PC-3 (cell line): Measurements from ENCODE around the gene ULBP2. TPM values are rescaled to one million over a fixed set of nuclear protein-coding genes. Genes with fewer than 3 reads are reported as not detected.

Experiments
- ATAC-seq: fragments of 200-7000 bp; cut with Tn5 transposase; 2 replicates; pipeline ENCODE4 v1.9.1; 2020; ENCODE audit warnings: mild to moderate bottlenecking, moderate library complexity
- BruUV-seq: library from RNA; stranded (reverse); fragments of 400-500 nt; replicated peaks from 2 replicates; lab custom pipeline; 2021; lab: Mats Ljungman, UMichigan
- CTCF ChIA-PET: fragments of 300-600 bp; sonication (Branson Sonifier 250); formaldehyde crosslinking; loops from one replicate; lab custom pipeline; 2022; ENCODE audit warnings: antibody characterized with exemption; lab: Charles Lee
- POLR2A ChIA-PET: fragments of 300-600 bp; sonication (Branson Sonifier 250); formaldehyde crosslinking; loops from one replicate; lab custom pipeline; 2022; ENCODE audit warnings: antibody characterized with exemption; ENCODE audit not compliant: unreplicated experiment; lab: Charles Lee
- DNase-seq: peaks from one replicate; pipeline ENCODE4 v3.0.0-alpha.2; 2015
- H2AFZ ChIP-seq: fragments of 300-600 bp; sonication (generic); 2 replicates; pipeline ENCODE4 v1.6.0; 2016; ENCODE audit warnings: antibody characterized with exemption, low read length
- H3F3A ChIP-seq: fragments of 300-600 bp; sonication (generic); one replicate; pipeline ENCODE4 v1.6.0; 2017; ENCODE audit warnings: antibody characterized with exemption, low read length, control low read depth, mild to moderate bottlenecking; ENCODE audit not compliant: unreplicated experiment
- H3K27ac ChIP-seq: fragments of 300-600 bp; sonication (generic); 2 replicates; pipeline ENCODE4 v1.5.1; 2016; ENCODE audit warnings: mild to moderate bottlenecking, low read length
- H3K27me3 ChIP-seq: fragments of 300-600 bp; sonication (generic); 2 replicates; pipeline ENCODE4 v1.6.1; 2016; ENCODE audit warnings: low read length, mixed read lengths
- H3K36me3 ChIP-seq: fragments of 300-600 bp; sonication (generic); 2 replicates; pipeline ENCODE4 v1.6.1; 2016; ENCODE audit warnings: low read depth, mixed run types, low read length, mixed read lengths
- H3K4me1 ChIP-seq: fragments of 300-600 bp; sonication (generic); 2 replicates; pipeline ENCODE4 v1.5.1; 2016; ENCODE audit warnings: low read length; ENCODE audit not compliant: insufficient read depth
- H3K4me2 ChIP-seq: fragments of 300-600 bp; sonication (generic); 2 replicates; pipeline ENCODE4 v1.6.0; 2016; ENCODE audit warnings: low read length
- H3K4me3 ChIP-seq: fragments of 300-600 bp; sonication (generic); 2 replicates; pipeline ENCODE4 v1.5.1; 2016; ENCODE audit warnings: mild to moderate bottlenecking, low read length, mixed read lengths
- H3K79me2 ChIP-seq: fragments of 300-600 bp; sonication (generic); 2 replicates; pipeline ENCODE4 v1.6.1; 2017; ENCODE audit warnings: low read length, mixed read lengths
- H3K9ac ChIP-seq: fragments of 300-600 bp; sonication (generic); 2 replicates; pipeline ENCODE4 v1.6.0; 2016; ENCODE audit warnings: mild to moderate bottlenecking, low read length
- H3K9me2 ChIP-seq: fragments of 300-600 bp; sonication (generic); replicated peaks from 2 replicates; pipeline ENCODE4 v1.6.1; 2016; ENCODE audit warnings: mixed run types, low read length, mixed read lengths
- H3K9me3 ChIP-seq: fragments of 300-600 bp; sonication (generic); 2 replicates; pipeline ENCODE4 v1.6.1; 2016; ENCODE audit warnings: low read length, mixed read lengths
- H4K20me1 ChIP-seq: fragments of 300-600 bp; sonication (generic); 2 replicates; pipeline ENCODE4 v1.6.1; 2016; ENCODE audit warnings: low read length, mixed read lengths
- EZH2 ChIP-seq: fragments of 300-600 bp; sonication (generic); IDR thresholded peaks from one replicate; pipeline ENCODE4 v1.6.1; 2017; ENCODE audit warnings: antibody characterized with exemption, mild to moderate bottlenecking, low read length; ENCODE audit not compliant: unreplicated experiment
- EZH2phosphoT487 ChIP-seq: fragments of 300-600 bp; sonication (generic); IDR thresholded peaks from 2 replicates; pipeline ENCODE4 v1.6.1; 2018; ENCODE audit warnings: mild to moderate bottlenecking, antibody characterized with exemption, low read length, borderline replicate concordance
- intact Hi-C: fragments of 100-400 bp; cut with micrococcal nuclease; formaldehyde crosslinking; loops from 2 replicates; pipeline ENCODE4 v1.9.0; 2023
- total RNA-seq: library from RNA; depleted of rRNA; stranded (reverse); fragments of >200 nt; gene quantifications from 2 replicates; pipeline ENCODE4 v1.2.3, GENCODE V29; 2014
- TF ChIP-seq, protein P1 (sequence below): fragments of 300-600 bp; sonication (generic); conservative IDR thresholded peaks from 2 replicates; pipeline ENCODE4 v1.5.1; 2017; ENCODE audit warnings: antibody characterized with exemption, low read depth, mild to moderate bottlenecking, low read length

The ULBP2 gene
- total RNA-seq, 1 experiment from 2014 or later, result 8.1 TPM

DNA sequence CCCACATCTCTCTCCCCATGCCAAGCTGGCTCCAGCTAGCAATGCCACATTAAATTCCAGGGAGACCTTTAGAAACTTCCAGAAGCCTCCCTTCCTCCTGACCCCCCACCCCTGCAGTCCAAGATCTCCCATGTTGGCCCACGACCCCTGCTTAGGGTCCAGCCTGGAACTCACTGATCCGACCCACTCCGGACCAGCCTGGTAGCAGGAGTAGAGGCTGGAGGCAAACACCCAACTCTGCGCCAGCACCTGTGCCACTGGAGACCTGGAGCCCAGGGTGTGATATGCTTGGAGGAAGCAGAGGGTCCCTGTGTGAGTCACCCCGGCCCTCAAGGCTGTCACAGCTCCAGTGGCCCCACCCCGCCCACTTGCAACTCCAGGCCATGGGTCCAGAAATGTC, 18.7 kb downstream of the ULBP2 start:
- H2AFZ ChIP-seq, result no peak overlapping the region
- DNase-seq (no peak), ATAC-seq (no peak)
- no peaks in the 10 kb centered on the region for H3K36me3 ChIP-seq
- no peak overlapping the region for H3K9ac ChIP-seq
- H3K27me3 ChIP-seq, result no peaks in the 10 kb centered on the region
- no TSS peak for BruUV-seq
- no peaks in the 10 kb centered on the region for H3K9me2 ChIP-seq
- no peaks in the 10 kb centered on the region for H4K20me1 ChIP-seq
- peaks cover 7% of the 10 kb centered on the region for H3K4me1 ChIP-seq
- H3F3A ChIP-seq, result no peaks in the 10 kb centered on the region
- no peak overlapping the region for H3K4me2 ChIP-seq
- no peaks in the 10 kb centered on the region for H3K9me3 ChIP-seq
- no peak overlapping the region for H3K27ac ChIP-seq
- CTCF ChIA-PET, result no interaction called here
- POLR2A ChIA-PET, result no interaction called here
- TF ChIP-seq EZH2, result no peak
- TF ChIP-seq, protein P1, sequence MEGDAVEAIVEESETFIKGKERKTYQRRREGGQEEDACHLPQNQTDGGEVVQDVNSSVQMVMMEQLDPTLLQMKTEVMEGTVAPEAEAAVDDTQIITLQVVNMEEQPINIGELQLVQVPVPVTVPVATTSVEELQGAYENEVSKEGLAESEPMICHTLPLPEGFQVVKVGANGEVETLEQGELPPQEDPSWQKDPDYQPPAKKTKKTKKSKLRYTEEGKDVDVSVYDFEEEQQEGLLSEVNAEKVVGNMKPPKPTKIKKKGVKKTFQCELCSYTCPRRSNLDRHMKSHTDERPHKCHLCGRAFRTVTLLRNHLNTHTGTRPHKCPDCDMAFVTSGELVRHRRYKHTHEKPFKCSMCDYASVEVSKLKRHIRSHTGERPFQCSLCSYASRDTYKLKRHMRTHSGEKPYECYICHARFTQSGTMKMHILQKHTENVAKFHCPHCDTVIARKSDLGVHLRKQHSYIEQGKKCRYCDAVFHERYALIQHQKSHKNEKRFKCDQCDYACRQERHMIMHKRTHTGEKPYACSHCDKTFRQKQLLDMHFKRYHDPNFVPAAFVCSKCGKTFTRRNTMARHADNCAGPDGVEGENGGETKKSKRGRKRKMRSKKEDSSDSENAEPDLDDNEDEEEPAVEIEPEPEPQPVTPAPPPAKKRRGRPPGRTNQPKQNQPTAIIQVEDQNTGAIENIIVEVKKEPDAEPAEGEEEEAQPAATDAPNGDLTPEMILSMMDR, result no peak
- no peak for TF ChIP-seq EZH2phosphoT487
- H3K79me2 ChIP-seq, result no peaks in the 10 kb centered on the region
- intact Hi-C loops, result no loop called here
- H3K4me3 ChIP-seq, result no peak overlapping the region

DNA sequence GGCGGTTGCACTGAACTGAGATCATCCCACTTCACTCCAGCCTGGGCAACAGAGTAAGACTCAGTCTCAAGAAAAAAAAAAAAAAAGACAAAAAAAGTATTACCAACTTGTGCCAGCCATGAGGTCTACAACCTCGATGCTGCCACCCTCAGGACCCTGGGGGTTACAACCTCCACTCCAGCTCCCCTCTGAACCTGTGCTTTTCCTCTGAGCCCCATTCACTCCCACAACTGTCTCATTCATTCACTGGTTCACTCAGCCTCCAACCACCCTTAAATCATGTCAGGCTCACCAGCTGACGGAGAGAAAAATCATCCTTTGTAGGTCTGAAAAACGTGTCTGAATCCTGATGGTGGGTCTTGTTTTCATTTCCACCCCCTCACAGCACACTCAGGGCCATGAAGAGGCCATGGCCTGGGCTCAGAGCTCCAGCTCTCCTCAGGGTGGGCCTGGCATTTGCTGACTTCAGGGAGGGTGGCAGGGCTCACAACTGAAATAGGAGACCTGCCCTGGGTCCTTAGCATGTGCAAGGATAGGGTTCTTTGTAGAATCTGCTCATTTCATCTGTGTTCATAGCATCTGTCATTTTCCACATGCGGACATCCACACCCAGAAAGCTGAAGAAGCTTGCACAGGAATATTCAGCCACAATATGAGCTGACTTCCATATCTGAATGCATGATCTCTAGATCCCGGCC, 20.1 kb downstream of the ULBP2 start:
- DNase-seq, result peak; percentile 25
- H2AFZ ChIP-seq, result no peak overlapping the region

More for the DNA sequence above, 20.1 kb downstream of the ULBP2 start:
- Histone ChIP-seq H3K9ac (no peak overlapping the region), H3K4me3 (no peak overlapping the region), H3K4me2 (no peak overlapping the region), H3K27me3 (no peaks in the 10 kb centered on the region), H4K20me1 (no peaks in the 10 kb centered on the region), H3F3A (no peaks in the 10 kb centered on the region), H3K9me2 (no peaks in the 10 kb centered on the region), H3K79me2 (no peaks in the 10 kb centered on the region), H3K9me3 (no peaks in the 10 kb centered on the region), H3K27ac (no peak overlapping the region), H3K4me1 (peaks cover 7% of the 10 kb centered on the region), H3K36me3 (no peaks in the 10 kb centered on the region)
- no peak for ATAC-seq
- TF ChIP-seq, protein P1, result peak; percentile 33; the same call in 1 of the 2 replicates
- no peak for TF ChIP-seq EZH2phosphoT487
- TF ChIP-seq EZH2, result no peak
- POLR2A ChIA-PET, result no interaction called here
- no TSS peak for BruUV-seq
- CTCF ChIA-PET, result no interaction called here
- intact Hi-C loops, result no loop called here
